Brain microvascular endothelial cell (primary cell): ENCODE measurements around the gene SRPRB.

Experiments used
- DNase-seq: peaks from one replicate; pipeline ENCODE4 v3.0.0-alpha.2; 2020
- H3K27ac ChIP-seq: fragments of 250-450 bp; sonication (Bioruptor Pico); 2 replicates; pipeline ENCODE4 v1.5.1; 2020; ENCODE audit warnings: mild to moderate bottlenecking, moderate library complexity
- H3K27me3 ChIP-seq: fragments of 250-450 bp; sonication (Bioruptor Pico); replicated peaks from 2 replicates; pipeline ENCODE4 v1.5.1; 2020; ENCODE audit warnings: mild to moderate bottlenecking
- H3K36me3 ChIP-seq: fragments of 250-450 bp; sonication (Bioruptor Pico); replicated peaks from 2 replicates; pipeline ENCODE4 v1.5.1; 2020; ENCODE audit warnings: mild to moderate bottlenecking
- H3K4me3 ChIP-seq: 2 replicates; pipeline ENCODE4 v1.5.1; 2011; ENCODE audit warnings: low read depth, mild to moderate bottlenecking, control low read depth, low read length, moderate library complexity
- in situ Hi-C: cut with HindIII; loops from 2 replicates; pipeline ENCODE4 v1.10.0; 2017; ENCODE audit warnings: low sequenced_read_pairs, low pct_ligation_motif_present
- TF ChIP-seq, protein P1 (sequence below): IDR thresholded peaks from 2 replicates; pipeline ENCODE4 v1.5.1; 2011; ENCODE audit warnings: low read depth, mild to moderate bottlenecking, moderate library complexity, low read length, control low read depth, inconsistent platforms; ENCODE audit errors: missing control alignments

Gene SRPRB

GRCh38 chr3:133832802-133833144 is 27.2 kb downstream of the SRPRB start:
- H3K36me3 ChIP-seq: no peaks in the 10 kb centered on the region
- no peaks in the 10 kb centered on the region for H3K27me3 ChIP-seq
- in situ Hi-C loops: no loop called here

GRCh38 chr3:133833267-133833666 is 27.7 kb downstream of the SRPRB start:
- in situ Hi-C loops: no loop called here
- H3K36me3 ChIP-seq: no peaks in the 10 kb centered on the region
- no peak overlapping the region for H3K4me3 ChIP-seq
- TF ChIP-seq, protein P1, sequence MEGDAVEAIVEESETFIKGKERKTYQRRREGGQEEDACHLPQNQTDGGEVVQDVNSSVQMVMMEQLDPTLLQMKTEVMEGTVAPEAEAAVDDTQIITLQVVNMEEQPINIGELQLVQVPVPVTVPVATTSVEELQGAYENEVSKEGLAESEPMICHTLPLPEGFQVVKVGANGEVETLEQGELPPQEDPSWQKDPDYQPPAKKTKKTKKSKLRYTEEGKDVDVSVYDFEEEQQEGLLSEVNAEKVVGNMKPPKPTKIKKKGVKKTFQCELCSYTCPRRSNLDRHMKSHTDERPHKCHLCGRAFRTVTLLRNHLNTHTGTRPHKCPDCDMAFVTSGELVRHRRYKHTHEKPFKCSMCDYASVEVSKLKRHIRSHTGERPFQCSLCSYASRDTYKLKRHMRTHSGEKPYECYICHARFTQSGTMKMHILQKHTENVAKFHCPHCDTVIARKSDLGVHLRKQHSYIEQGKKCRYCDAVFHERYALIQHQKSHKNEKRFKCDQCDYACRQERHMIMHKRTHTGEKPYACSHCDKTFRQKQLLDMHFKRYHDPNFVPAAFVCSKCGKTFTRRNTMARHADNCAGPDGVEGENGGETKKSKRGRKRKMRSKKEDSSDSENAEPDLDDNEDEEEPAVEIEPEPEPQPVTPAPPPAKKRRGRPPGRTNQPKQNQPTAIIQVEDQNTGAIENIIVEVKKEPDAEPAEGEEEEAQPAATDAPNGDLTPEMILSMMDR: no peak
- no peak for DNase-seq
- H3K27me3 ChIP-seq: no peaks in the 10 kb centered on the region
- no peak overlapping the region for H3K27ac ChIP-seq

More at GRCh38 chr3:133832802-133833144, 27.2 kb downstream of the SRPRB start:
- Histone ChIP-seq H3K4me3 (no peak overlapping the region), H3K27ac (no peak overlapping the region)
- DNase-seq: no peak
- TF ChIP-seq, protein P1: no peak

DNA sequence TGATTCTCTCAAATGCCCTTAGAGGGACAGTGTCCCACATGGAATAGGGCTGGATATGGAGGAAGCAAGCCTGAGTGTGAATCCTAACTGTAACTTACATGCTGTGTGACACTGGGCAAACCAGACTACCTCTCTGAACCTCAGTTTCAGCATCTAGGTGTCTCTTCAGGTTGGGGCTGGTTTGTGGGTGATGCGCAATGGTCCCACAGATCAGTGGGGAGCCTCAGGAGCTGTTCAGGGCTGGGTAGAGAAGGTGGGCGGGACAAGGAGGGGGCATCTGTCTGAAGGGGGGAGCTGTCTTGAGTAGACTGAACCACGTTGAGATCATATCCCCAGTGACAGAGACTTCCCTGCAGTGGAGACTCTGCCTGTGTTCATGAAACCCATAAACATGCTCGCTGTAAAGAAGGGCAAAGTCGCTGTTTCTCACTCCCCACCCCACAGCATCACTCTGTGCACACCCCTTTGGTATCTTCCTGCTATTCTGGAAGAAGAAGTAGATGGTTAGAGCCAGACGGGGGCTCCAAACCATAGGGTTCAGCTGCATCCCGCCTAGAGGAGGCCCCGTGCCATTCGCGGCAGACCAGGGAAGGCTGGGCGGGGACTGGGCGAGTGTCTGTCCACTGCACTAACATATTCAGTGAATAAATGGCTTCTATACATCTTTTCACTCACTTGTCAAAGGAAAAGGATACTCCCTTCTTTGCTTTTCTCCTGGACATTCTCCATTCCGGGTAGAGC is 28.4 kb downstream of the SRPRB start:
- Histone ChIP-seq H3K27me3 (no peaks in the 10 kb centered on the region), H3K36me3 (no peaks in the 10 kb centered on the region), H3K4me3 (no peak overlapping the region), H3K27ac (no peak overlapping the region)
- TF ChIP-seq, protein P1: no peak
- in situ Hi-C loops: no loop called here
- DNase-seq: no peak

- TF ChIP-seq, protein P1: no peak
- no peak overlapping the region for H3K27ac ChIP-seq
- H3K27me3 ChIP-seq: no peaks in the 10 kb centered on the region
- no peak overlapping the region for H3K4me3 ChIP-seq
- in situ Hi-C loops: no loop called here
- no peaks in the 10 kb centered on the region for H3K36me3 ChIP-seq
- DNase-seq: no peak
Observed at GRCh38 chr3:133834621-133835417, 29.2 kb downstream of the SRPRB start.

- in situ Hi-C loops: no loop called here
- TF ChIP-seq, protein P1: no peak
- no peaks in the 10 kb centered on the region for H3K27me3 ChIP-seq
- H3K36me3 ChIP-seq: no peaks in the 10 kb centered on the region
- DNase-seq: no peak
- no peak overlapping the region for H3K4me3 ChIP-seq
- no peak overlapping the region for H3K27ac ChIP-seq
Observed at GRCh38 chr3:133835418-133835743, 29.8 kb downstream of the SRPRB start.
